HG02970 (cell line): ENCODE results near the gene LIN9.
"Not testable (repeated sequence)": the region's sequence is repeated elsewhere in the genome, so short reads cannot be mapped to it uniquely, and the experiment has no call there.

ENCODE experiments used
- ATAC-seq: cut with Tn5 transposase; IDR thresholded peaks from one replicate; pipeline ENCODE4 v1.9.1; 2021; ENCODE audit warnings: mild to moderate bottlenecking, moderate library complexity, moderate number of reproducible peaks; ENCODE audit not compliant: unreplicated experiment, low FRiP score

LIN9 gene

DNA sequence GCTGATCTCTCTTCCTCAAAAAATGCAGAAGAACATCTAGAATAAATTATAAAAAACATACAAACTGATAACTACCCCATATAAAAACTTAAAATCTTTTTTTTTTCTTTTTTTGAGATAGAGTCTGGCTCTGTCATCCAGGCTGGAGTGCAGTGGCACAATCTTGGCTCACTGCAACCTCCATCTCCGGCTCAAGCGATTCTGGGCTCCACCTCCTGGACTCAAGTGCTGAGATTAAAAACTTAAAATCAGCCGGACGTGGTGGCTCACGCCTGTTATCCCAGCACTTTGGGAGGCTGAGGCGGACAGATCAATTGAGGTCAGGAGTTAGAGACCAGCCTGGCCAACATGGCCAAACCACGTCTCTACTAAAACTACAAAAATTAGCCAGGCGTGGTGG lies 31.1 kb downstream of the LIN9 start:
- ATAC-seq, result no peak

DNA sequence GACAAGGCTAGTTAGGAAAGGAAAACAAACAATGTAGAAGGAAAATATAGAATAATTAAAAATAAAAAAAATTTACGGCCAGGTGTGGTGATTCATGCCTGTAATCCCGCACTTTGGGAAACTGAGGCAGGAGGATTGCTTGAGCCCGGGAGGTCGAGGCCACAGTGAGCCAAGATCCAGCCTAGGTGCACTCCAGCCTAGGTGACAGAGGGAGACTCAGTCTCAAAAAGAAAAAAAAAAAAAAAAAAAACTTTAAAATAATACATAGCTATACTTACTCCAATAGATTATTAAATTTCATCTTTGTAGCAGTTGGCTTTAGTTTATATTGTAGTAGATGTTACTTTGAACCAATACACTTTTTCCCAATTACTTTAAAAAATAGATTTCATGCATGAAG lies 32.0 kb downstream of the LIN9 start:
- no peak for ATAC-seq

DNA sequence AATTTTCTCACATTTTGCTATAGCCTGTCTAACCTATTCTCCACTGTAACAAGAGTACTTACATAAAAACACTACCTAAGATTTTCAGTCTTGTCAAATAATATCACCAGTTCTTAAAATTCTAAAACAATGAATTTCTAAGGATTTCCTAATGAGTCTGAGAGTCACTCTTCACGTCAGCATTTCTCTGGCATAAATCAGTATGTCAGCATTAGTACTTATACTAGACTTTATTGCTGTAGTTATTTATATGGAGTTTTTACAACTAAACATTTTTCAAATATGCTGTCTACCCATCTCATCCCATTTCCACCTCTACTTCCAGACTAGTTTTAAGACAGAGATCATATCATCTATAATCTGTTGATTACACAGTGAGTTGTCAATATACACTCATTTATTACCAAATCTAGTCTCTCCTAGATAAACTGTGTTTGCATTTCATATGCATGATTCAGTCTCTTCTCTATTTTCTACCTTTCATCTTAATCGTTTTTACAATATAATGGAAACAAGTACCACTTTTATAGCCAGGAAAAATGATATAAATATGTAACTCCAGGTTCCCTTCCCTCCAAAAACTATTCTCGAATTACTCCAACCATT lies 32.8 kb downstream of the LIN9 start:
- ATAC-seq, result no peak

DNA sequence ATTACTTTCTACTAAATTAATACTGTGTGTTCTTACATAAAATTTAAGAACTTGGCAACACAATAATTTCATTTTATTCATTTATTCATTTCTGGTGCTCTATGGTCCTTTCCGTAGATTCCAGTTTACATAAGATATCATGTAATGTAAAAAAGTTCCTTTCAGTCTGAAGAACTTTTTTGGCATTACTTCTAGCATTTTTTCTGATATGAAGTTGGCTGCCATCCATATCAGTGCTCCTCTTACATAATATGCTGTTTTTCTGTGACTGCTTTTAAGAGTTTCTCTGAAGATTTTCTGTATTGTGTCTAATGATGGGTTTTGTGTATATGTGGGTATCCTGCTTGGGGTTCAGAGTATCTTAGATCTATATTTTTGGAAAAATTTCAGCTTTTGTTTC lies 34.8 kb downstream of the LIN9 start:
- no peak for ATAC-seq

DNA sequence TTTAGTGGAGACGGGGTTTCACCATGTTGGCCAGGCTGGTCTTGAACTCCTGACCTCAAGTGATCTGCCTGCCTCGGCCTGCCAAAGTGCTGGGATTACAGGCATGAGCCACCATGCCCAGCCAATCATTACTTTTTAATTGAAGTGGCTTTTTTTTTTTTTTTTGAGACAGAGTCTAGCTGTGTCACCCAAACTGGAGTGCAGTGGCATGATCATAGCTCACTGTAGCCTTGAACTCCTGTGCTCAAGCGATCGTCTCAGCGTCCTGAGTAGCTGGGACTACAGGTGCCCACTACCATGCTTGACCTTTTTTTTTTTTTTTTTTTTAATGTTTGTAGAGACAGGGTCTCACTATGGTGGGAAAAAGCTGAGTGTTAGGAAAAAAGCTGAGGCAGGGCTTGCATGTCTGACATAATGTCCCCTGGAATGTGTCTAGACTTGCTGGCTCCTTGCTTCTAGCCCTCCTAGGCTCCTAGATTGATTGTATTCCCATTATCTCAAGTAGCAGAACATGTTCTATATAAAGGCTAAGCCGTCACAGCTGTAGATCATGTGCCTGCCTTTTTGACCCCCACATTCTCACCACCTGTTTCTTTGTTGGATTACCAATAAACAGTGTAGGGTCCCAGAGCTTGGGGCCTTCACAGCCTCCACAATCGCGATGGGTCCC lies 36.6 kb downstream of the LIN9 start:
- ATAC-seq, result not testable (repeated sequence)

DNA sequence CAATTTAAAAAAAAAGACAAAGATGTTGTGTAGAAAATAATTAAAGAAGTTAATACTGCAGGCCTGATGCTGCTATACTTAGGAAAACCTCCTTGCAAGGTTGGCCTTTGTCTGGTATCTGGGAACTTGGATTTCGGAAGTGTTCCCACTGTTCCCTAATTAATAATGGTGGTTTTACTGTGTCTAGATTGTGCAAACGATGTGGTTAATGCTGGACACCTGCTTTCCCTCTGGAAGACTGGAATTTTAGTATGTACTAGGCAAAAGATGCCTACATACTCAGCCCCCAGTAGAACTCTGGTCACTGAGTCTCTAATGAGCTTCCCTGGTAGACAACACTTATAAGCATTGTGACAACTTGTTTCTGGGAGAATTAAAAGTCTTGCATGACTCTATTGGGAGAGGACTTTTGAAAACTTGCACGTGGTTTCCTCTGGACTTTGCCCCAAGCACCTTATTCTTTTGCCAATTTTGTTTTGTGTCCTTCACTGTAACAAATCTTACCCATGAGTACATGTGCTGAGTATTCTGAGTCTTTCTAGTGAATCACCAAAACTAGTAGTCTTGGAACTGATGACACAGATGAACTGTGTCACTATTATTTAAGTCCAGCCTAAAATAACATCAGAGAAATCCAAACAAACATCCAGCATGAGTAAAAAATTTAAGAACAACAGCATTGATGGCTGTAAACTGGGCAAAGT lies 40.4 kb downstream of the LIN9 start:
- ATAC-seq, result no peak

DNA sequence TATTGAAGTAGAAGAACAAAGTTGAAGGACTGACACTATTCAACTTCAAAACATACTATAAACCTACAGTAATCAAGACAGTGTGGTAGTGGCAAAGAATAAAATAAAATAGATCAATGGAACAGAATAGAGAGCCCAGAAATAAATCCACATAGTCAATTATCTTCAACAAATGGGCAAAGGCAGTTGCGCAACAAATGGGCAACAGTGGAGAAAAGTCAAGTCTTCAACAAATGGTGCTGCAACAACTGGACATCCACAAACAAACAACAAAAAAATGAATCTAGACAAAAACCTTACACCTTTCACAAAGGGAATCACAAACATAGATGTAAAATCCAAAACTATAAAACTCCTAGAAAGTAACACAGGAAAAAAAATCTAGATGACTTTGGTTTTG lies 47.1 kb downstream of the LIN9 start:
- ATAC-seq, result no peak

DNA sequence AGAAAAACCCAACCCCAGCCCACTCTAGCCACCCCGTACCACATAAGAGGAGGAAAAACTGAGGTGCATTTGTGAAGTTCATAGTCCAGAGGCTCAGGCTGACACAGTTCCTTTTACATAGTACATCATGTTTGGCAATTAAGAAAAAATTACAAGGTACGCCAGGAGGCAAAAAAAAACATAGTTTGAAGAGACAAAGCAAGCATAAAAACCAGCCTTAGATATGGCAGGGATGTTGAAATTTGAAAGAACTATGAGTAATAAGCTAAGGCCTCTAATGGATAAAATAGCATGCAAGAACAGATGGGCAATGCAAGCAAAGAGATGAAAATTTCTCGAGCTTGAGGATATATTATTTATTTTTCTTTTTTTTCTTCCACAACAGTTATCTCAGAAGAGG lies 53.6 kb downstream of the LIN9 start:
- ATAC-seq, result no peak

DNA sequence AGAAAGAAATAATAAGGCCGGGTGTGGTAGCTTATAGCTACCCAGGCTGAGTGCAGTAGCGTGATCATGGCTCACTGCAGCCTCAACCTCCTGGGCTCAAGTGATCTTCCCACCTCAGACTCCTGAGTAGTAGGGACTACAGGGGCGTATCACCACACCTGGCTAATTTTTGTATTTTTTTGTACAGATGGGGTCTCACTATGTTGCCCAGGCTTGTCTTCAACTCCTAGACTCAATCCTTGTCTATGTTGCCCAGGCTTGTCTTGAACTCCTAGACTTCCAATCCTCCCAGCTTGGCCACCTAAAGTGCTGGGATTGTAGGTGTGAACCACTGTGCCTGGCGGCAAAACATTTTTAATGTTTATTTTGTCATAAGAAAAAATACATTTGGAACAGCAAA lies 55.0 kb downstream of the LIN9 start:
- no peak for ATAC-seq

DNA sequence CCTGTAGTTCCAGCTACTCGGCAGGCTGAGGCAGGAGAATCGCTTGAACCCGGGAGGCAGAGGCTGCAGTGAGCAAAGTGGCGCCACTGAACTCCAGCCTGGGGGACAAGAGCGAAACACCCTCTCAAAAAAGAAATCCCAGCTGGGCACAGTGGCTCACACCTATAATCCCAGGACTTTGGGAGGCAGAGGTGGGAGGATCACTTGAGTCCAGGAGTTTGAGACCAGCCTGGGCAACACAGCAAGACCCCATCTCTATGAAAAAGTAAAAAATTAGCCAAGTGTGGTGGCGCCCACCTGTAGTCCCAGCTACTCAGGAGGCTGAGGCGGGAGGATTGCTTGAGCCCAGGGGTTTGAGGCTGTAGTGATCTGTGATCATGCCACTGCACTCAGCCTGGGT lies 56.1 kb downstream of the LIN9 start:
- not testable (repeated sequence) for ATAC-seq

DNA sequence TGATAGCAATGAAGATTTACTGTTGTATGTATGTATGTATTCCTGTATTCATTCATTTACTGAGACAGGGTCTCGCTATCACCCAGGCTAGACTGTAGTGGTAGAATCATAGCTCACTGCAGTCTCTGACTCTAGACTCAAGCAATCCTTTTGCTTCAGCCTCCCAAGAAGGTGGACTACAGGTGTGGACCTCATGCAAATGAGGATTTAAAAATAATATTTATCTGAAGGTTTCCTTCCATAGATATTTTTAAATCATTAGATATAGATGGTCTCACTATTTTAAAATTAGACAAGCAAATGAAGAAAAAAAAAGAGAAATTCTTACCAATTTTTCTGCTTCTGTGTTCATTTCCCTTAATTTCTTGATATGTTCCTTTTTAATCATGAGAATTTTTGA lies 58.5 kb downstream of the LIN9 start:
- ATAC-seq, result no peak

DNA sequence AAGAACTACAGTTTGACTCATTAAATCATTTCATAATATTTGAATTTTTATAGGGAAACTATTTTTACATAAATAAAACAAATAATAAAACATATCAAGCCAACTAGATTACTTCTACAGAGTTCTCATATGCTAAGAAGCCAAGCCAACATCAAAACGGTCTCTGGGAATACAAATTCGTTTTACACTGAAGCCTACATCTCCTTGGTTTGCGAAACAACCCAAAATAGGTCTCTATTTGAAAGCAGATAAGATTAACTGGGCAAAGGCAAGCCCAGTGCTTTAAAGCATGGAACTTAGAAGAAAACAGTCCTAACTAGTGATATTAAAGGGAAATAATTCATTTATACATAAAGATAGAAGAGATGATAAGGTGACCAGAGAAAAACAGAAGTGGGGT lies 60.2 kb downstream of the LIN9 start:
- no peak for ATAC-seq

DNA sequence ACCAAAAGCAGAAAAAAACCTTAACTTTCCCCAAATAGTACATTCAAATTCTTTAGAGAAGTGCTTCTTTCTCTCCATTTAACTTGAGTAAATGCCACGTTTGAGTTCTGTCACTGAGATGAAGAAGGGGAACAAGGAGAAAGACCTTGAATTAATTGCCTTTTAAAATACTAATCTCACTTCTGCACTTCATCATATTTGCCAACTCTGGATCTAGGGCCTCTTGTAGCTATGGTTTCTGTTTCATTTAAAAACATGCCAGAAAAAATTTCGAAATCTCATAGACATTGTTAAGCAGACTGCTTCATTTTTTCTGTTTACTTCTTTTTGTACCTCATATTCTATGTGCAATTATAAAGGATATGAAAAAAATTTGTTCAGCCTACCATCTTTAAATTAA lies 60.9 kb downstream of the LIN9 start:
- no peak for ATAC-seq

DNA sequence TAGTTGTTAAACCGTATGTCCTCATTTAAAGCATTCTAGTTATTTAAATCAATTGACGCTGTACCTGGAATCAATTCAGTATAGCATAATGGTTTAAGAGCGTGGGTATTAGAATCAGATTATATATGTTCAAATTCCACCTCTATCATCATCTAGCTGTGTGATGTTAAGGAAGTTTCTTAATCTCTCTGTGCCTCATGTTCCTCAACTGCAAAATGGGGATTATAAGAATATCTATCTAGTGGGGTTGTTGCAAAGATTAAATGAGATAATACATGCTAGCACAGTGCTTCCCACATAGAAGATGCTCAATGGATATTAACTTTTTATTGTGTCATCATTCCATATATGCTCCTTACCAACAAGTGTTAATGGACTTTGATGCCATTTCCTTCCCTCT lies 69.5 kb downstream of the LIN9 start:
- no peak for ATAC-seq

DNA sequence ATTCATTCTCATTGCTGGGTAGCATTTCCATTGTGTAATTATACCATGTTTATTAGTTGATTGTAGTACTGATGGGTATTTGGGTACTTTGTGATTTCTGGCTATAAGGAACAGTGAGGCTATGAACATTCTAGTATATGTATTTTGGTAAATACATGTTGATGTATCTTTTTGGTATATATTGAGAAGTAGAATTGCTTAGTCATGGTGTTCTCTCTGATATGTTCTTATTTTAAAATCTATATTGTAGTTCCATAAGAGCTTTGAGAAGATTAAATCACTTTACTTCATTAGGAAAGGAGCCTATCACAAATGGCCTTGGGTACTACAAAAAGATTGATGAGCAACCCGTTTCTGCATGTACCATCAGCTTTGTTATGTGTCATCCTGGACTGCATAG lies 72.1 kb downstream of the LIN9 start:
- ATAC-seq, result no peak

DNA sequence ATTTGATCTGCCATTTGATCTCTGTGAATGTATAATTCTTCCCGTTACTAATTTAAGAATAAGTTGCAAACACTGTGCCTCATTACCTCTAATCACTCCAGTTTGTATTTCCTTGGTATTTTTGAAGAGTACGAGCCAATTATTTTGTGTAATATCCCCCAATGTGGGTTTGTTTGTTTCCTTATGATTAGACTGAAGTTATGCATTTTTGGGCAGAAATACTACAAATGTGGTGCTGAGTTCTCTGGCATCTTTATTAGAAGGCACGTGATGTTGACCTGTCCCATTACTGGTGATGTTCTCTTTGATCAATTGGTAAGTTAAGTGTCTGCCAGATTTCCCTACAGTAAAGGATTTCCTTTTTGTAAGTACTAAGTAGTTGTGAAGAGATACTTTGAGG lies 75.2 kb downstream of the LIN9 start:
- ATAC-seq, result no peak

DNA sequence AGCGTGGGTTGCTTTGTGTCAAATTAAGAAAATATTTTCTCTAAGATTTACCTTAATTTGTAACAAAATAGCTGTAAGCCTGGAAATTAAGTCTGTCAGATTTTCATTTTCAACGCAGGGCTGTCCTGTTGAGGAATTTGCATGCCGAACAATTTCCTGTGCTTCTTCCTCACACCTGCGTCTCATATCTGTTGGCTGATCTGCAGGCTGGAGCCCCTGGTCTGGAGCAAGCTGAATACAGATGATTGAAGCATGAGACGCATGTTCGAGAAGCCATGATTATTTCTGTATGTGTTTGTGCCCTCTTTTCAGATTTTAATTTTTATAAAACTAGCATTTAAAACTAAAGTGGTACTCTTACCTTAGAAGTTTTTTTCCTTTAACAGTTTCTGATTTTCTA lies 75.7 kb downstream of the LIN9 start:
- no peak for ATAC-seq

DNA sequence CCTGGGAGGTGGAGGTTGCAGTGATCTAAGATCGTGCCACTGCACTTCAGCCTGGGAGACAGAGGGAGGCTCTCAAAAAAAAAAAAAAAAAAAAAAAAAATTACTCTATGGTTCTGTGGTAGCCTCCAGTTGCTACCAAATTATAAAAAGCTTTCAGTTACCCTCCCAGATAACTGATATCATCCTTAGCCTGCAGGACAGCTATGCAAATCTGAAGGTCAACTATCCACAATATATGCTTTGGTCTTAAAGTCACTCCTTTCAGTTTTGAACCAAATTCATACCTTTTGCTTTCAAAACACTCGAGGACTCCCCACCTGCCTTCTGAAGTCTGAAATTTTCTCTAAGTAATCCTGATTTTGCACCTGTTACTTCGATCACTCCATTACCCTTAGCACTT lies 82.4 kb downstream of the LIN9 start:
- ATAC-seq, result no peak

DNA sequence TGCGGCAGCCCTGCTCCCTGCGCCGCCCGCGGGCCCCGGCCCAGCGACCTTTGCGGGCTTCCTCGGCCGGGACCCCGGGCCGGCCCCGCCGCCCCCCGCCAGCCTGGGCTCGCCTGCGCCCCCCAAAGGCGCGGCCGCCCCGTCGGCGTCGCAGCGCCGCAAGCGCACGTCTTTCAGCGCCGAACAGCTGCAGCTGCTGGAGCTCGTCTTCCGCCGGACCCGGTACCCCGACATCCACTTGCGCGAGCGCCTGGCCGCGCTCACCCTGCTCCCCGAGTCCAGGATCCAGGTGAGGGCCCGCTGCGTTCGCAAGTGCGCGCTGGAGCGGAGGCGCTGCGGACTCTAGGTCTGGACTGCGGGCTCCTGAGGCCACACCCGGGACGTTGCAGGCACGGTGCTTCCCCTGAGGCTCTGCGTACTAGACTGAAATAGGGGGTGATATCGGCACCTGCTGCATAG lies 85.1 kb downstream of the LIN9 start:
- peak; percentile 49 for ATAC-seq

DNA sequence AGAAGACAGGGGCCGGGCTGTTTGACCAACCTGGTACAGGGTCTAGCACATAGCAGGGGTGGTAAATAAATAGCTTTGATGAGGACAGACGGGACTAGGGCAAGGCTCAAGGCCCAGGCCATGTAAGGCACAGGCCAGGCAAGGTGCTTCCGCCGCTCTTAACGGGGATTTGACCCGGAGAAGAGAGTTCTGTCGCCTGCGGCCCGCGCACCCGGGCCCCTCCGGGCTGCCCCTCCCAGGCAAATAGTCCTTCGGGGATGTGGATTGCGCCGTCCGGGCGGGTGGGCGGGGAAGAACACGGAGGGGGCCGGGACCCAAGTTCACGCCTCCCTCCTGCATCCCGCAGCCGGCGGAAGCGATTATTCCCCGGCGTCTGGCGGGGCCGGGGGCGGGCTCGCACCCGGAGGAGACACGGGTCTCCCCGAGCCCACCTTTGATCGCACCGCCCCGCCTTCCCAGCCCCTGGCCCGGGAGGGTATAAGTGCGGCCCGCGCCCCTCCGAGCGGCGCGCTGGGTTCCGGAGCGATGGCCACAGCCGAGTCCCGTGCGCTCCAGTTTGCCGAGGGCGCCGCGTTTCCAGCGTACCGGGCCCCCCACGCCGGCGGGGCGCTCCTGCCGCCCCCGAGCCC lies 85.7 kb downstream of the LIN9 start, which contains the start of gene MIXL1:
TSS of gene MIXL1 (plus strand) at position 508 of the 629 bp plus-strand sequence. CDS start at position 526, 18 bp downstream.
- ATAC-seq, result no peak

DNA sequence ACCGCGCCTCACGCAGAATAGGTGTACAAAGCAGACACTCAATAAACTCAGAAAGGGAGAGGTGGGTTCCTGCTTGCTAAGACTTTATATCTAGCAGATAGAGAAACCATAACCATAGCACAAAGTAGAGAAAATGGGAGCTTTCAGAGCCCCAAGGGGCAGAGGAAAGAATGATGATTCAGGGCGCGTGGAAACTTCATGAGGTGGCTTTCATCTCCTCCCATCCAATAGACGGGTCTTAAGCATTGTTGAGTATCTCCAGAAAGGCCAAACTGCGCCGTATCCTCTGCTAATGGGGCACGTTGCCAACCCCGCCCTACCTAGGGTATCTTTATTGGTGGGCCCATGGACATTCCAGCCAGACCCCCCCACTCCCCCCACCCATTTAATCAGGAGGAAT lies 86.3 kb downstream of the LIN9 start:
- ATAC-seq, result no peak
